PC-9 (cell line): ENCODE measurements around the gene ASB3. TPM values are rescaled to one million over a fixed set of nuclear protein-coding genes. Genes with fewer than 3 reads are reported as not detected.
A peak's percentile ranks its signal among the peaks of the same experiment; 100 is the strongest.

Source experiments
- BruUV-seq: library from RNA; stranded (reverse); fragments of 400-500 nt; replicated peaks from 2 replicates; lab custom pipeline; 2021; lab: Mats Ljungman, UMichigan
- CTCF ChIA-PET: fragments of 300-600 bp; sonication (Branson Sonifier 250); formaldehyde crosslinking; loops from one replicate; lab custom pipeline; 2022; ENCODE audit warnings: antibody characterized with exemption; lab: Charles Lee
- POLR2A ChIA-PET: fragments of 300-600 bp; sonication (Branson Sonifier 250); formaldehyde crosslinking; loops from one replicate; lab custom pipeline; 2022; ENCODE audit warnings: antibody characterized with exemption; ENCODE audit not compliant: unreplicated experiment; lab: Charles Lee
- DNase-seq, 2 experiments: peaks; one replicate each; pipeline versions ENCODE4 v3.0.0 to v3.0.0-alpha.2; 2015 to 2022; ENCODE audit warnings: mixed read lengths in 1 of 2
- H2AFZ ChIP-seq: fragments of 200-600 bp; sonication (generic); 2 replicates; pipeline ENCODE4 v1.8.1; 2017; ENCODE audit warnings: antibody characterized with exemption
- H3F3A ChIP-seq: fragments of 200-600 bp; sonication (generic); 2 replicates; pipeline ENCODE4 v1.8.1; 2017; ENCODE audit warnings: antibody characterized with exemption, mild to moderate bottlenecking, low read depth; ENCODE audit not compliant: insufficient read depth
- H3K27ac ChIP-seq: fragments of 200-600 bp; sonication (generic); 2 replicates; pipeline ENCODE4 v1.6.1; 2016; ENCODE audit warnings: mixed run types
- H3K27me3 ChIP-seq: fragments of 200-600 bp; sonication (generic); 2 replicates; pipeline ENCODE4 v1.6.1; 2016; ENCODE audit warnings: low read depth, mixed run types; ENCODE audit not compliant: insufficient read depth
- H3K36me3 ChIP-seq: fragments of 200-600 bp; sonication (generic); 2 replicates; pipeline ENCODE4 v1.6.1; 2016; ENCODE audit warnings: low read depth, mixed run types
- H3K4me1 ChIP-seq: fragments of 200-600 bp; sonication (generic); replicated peaks from 2 replicates; pipeline ENCODE4 v1.6.1; 2016; ENCODE audit warnings: mixed run types; ENCODE audit not compliant: insufficient read depth
- H3K4me2 ChIP-seq: fragments of 200-600 bp; sonication (generic); 2 replicates; pipeline ENCODE4 v1.6.1; 2017; ENCODE audit warnings: mixed run types
- H3K4me3 ChIP-seq: fragments of 200-600 bp; sonication (generic); 2 replicates; pipeline ENCODE4 v1.6.1; 2016; ENCODE audit warnings: mixed run types
- H3K79me2 ChIP-seq: fragments of 200-600 bp; sonication (generic); 2 replicates; pipeline ENCODE4 v1.6.1; 2017; ENCODE audit warnings: low read depth, mixed run types
- H3K9me2 ChIP-seq: fragments of 200-600 bp; sonication (generic); 2 replicates; pipeline ENCODE4 v1.8.1; 2017; ENCODE audit warnings: mild to moderate bottlenecking; ENCODE audit not compliant: insufficient read depth
- H3K9me3 ChIP-seq: fragments of 200-600 bp; sonication (generic); 2 replicates; pipeline ENCODE4 v1.8.1; 2016; ENCODE audit warnings: low read depth; ENCODE audit not compliant: insufficient read depth
- H4K20me1 ChIP-seq: fragments of 200-600 bp; sonication (generic); 2 replicates; pipeline ENCODE4 v1.8.1; 2017; ENCODE audit not compliant: insufficient read depth
- EZH2 ChIP-seq: fragments of 200-600 bp; sonication (generic); IDR thresholded peaks from 2 replicates; pipeline ENCODE4 v1.8.0; 2017; ENCODE audit warnings: antibody characterized with exemption, low read depth
- intact Hi-C: fragments of 100-400 bp; cut with micrococcal nuclease; formaldehyde crosslinking; loops from one replicate; pipeline ENCODE4 v1.10.0; 2022; ENCODE audit not compliant: unreplicated experiment
- total RNA-seq: library from RNA; stranded (reverse); gene quantifications from 2 replicates; pipeline ENCODE4 v1.2.3, GENCODE V29; 2021
- TF ChIP-seq, protein P1 (sequence below): fragments of 200-600 bp; sonication (generic); conservative IDR thresholded peaks from 2 replicates; pipeline ENCODE4 v1.6.1; 2017; ENCODE audit warnings: mixed run types, antibody characterized with exemption, mild to moderate bottlenecking, moderate library complexity

The ASB3 gene
- total RNA-seq, 1 experiment from 2014 or later, result 27.7 TPM

DNA sequence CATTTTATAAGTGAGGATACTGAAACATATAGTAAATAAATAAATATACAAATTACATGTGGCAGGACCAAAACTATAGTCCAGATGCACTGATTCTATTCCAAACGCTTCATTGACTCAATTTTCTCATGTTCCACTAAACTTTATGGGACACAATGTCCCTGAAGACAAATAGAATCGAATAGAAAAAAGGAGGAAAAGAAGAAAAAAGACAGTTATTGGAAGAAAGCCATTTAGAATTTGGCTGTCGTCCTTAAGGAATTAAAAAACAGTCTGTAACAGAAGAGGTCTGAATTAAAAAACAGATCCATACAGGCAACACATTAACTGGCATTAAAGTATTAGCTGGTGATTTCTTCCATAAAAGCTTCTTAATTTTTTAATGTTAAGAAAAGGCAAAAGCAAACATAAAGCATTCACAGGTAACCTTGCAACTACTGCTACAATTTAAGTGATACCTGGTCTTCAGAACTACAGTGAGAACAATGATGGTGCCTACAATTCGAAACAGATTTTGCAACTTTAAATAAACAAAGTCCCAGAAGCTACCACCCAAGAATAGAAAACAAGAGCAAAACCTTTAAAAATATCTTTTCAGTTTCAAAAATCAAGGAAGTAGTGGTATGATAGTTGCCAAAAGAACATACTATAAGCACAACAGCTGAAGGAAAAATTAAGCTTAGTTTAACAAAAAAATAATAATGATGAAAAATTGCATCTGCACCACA lies 36.5 kb downstream of the ASB3 start:
- DNase-seq, result no peak
- no peaks in the 10 kb centered on the region; the same call in 1 of the 2 replicates for H3K4me1 ChIP-seq
- H3K36me3 ChIP-seq, result peaks cover 24% of the 10 kb centered on the region
- H3K27me3 ChIP-seq, result no peaks in the 10 kb centered on the region
- no peaks in the 10 kb centered on the region for H3K79me2 ChIP-seq
- H3K9me2 ChIP-seq, result no peaks in the 10 kb centered on the region
- no peak overlapping the region for H3K4me3 ChIP-seq
- CTCF ChIA-PET, result no interaction called here
- POLR2A ChIA-PET, result no interaction called here
- no peak overlapping the region for H3K4me2 ChIP-seq
- H2AFZ ChIP-seq, result no peak overlapping the region
- H3F3A ChIP-seq, result 0 out of 2 replicates have a peak, but pooled peaks cover 3% of the 10 kb centered on the region
- peaks cover 4% of the 10 kb centered on the region; the same call in 1 of the 2 replicates for H3K9me3 ChIP-seq
- intact Hi-C loops, result no loop called here
- no peak for TF ChIP-seq EZH2
- TF ChIP-seq, protein P1, sequence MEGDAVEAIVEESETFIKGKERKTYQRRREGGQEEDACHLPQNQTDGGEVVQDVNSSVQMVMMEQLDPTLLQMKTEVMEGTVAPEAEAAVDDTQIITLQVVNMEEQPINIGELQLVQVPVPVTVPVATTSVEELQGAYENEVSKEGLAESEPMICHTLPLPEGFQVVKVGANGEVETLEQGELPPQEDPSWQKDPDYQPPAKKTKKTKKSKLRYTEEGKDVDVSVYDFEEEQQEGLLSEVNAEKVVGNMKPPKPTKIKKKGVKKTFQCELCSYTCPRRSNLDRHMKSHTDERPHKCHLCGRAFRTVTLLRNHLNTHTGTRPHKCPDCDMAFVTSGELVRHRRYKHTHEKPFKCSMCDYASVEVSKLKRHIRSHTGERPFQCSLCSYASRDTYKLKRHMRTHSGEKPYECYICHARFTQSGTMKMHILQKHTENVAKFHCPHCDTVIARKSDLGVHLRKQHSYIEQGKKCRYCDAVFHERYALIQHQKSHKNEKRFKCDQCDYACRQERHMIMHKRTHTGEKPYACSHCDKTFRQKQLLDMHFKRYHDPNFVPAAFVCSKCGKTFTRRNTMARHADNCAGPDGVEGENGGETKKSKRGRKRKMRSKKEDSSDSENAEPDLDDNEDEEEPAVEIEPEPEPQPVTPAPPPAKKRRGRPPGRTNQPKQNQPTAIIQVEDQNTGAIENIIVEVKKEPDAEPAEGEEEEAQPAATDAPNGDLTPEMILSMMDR, result no peak
- H4K20me1 ChIP-seq, result 0 out of 2 replicates have a peak, but pooled peaks cover 4% of the 10 kb centered on the region
- H3K27ac ChIP-seq, result no peak overlapping the region
- no TSS peak for BruUV-seq

DNA sequence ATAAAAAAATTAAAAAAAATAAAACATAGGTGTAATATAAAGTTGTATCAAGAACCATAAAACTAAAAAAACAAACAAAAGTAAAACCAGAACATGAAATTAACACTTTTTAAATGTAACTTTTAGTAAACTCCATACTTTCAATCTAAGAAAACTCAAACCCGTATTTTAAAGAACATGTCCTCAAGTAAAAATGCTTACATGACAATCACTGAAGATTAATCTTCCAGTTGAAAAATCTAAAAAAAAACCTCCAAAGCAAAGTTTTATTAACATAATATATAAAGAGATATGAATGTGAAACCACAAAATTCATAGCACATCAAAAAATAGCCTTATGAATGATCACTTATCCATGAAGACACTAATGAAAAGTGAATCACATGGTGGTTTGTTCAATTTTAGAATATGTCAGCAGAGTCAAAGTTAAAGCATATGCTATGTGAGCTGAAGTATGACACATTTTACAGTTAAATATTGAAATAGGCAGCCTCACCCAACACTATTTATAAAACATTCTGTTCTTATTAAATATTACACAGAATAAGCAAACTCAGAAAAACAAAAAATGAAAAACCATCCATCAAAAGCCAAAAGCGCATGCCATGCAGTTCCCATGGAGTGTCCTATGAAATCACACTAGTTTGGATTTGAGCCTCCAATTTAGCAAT lies 42.2 kb downstream of the ASB3 start:
- Histone ChIP-seq H3K4me3 (no peak overlapping the region), H3K79me2 (no peaks in the 10 kb centered on the region), H4K20me1 (0 out of 2 replicates have a peak, but pooled peaks cover 4% of the 10 kb centered on the region), H3K27me3 (no peaks in the 10 kb centered on the region), H2AFZ (no peak overlapping the region), H3K4me2 (no peak overlapping the region), H3K36me3 (peaks cover 14% of the 10 kb centered on the region; the same call in 1 of the 2 replicates), H3K27ac (no peak overlapping the region), H3K9me2 (no peaks in the 10 kb centered on the region), H3K4me1 (no peaks in the 10 kb centered on the region), H3F3A (no peaks in the 10 kb centered on the region; the same call in 1 of the 2 replicates), H3K9me3 (peaks cover 3% of the 10 kb centered on the region; the same call in 1 of the 2 replicates)
- no peak for TF ChIP-seq EZH2
- TF ChIP-seq, protein P1, result no peak
- DNase-seq, result no peak
- ChIA-PET CTCF (interaction anchor here (0.6 kb wide), 1 partner anchor 301 kb away, joined by 3 read pairs; no protein-coding TSS in a partner anchor), POLR2A (no interaction called here)
- intact Hi-C loops, result loop anchor here (5.0 to 10.0 kb wide), 2 partner anchors 540 to 1327 kb away; no protein-coding TSS in a partner anchor
- BruUV-seq, result no TSS peak

DNA sequence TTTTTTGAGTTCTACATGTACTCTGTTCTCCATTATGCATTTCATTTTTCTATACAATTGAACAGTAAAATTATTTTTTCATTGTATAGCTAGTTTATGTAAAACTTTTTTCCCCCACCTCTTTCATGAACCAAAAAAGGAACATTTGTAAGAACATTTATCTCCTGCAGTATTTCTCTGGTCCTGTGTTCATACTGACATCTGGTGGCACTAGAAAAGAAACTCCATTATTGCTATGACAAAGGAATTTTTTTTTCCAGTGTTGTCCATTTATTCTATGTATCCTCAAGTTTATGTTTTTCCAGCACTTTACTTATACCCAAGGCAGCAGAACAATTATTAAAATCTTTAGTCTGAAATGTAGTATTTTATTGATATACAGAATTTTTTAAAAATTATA lies 46.6 kb downstream of the ASB3 start:
- Histone ChIP-seq H3K4me2 (no peak overlapping the region), H3K27ac (no peak overlapping the region), H3K9me3 (no peaks in the 10 kb centered on the region), H3K4me1 (no peaks in the 10 kb centered on the region), H3F3A (no peaks in the 10 kb centered on the region; the same call in 1 of the 2 replicates), H3K27me3 (no peaks in the 10 kb centered on the region), H2AFZ (no peak overlapping the region), H3K79me2 (no peaks in the 10 kb centered on the region), H3K4me3 (no peak overlapping the region), H3K9me2 (no peaks in the 10 kb centered on the region), H3K36me3 (no peaks in the 10 kb centered on the region; the same call in none of the 2 replicates), H4K20me1 (no peaks in the 10 kb centered on the region)
- POLR2A ChIA-PET, result no interaction called here
- TF ChIP-seq EZH2, result no peak
- TF ChIP-seq, protein P1, result peak; percentile 75
- intact Hi-C loops, result loop anchor here (5.0 to 10.0 kb wide), 2 partner anchors 535 to 1323 kb away; no protein-coding TSS in a partner anchor
- peak in 1 of 2 experiments; percentile 46 for DNase-seq
- CTCF ChIA-PET, result no interaction called here
- no TSS peak for BruUV-seq
